Measurements from ENCODE around the gene C19orf81.

- TF ChIP-seq CTCF (IDR thresholded peaks at IDR 0.05) (no peak), POLR2A (IDR thresholded peaks at IDR 0.05) (no peak)
Observed at GRCh38 chr19:50706387-50706786, 57.1 kb downstream of the C19orf81 start.

Measured in gastroesophageal sphincter (tissue), 3 donors.